ENCODE results near the gene ANKRD55.
"Not testable (repeated sequence)": the region's sequence is repeated elsewhere in the genome, so short reads cannot be mapped to it uniquely, and the experiment has no call there.

Gene ANKRD55

GRCh38 chr5:56206126-56206910 is 26.8 kb downstream of the ANKRD55 start:
- DNase-seq, result no peak

DNA sequence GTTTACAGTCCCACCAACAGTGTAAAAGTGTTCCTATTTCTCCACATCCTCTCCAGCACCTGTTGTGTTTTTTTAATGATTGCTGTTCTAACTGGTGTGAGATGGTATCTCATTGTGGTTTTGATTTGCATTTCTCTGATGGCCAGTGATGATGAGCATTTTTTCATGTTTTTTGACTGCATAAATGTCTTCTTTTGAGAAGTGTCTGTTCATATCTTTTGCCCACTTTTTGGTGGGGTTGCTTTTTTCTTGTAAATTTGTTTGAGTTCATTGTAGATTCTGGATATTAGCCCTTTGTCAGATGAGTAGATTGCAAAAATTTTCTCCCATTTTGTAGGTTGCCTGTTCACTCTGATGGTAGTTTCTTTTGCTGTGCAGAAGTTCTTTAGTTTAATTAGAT is 29.2 kb downstream of the ANKRD55 start:
- not testable (repeated sequence) for DNase-seq

DNA sequence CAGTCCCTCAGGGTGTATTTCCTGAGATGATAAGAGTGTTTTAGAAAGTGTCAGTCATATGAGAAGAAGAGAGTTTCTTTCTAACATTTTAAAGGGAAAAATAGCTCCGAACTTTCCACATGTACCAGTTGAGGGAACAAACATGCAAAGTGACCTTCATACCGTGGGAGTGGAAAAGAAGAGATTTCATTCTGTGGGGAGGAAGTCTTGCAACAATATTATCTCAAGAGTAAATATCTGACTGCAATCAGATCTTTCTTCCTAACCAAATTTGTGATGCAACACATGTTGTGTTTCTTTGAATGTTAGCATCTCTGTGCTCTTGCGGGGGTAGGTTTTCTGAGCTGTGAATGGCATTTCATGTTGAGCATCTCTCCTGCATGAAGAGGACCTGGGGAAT is 30.6 kb downstream of the ANKRD55 start:
- no peak for DNase-seq

- DNase-seq, result not testable (repeated sequence)
Observed at GRCh38 chr5:56201762-56202261, 31.3 kb downstream of the ANKRD55 start.

GRCh38 chr5:56200971-56201666 is 32.0 kb downstream of the ANKRD55 start:
- peak; percentile 1 for DNase-seq

GRCh38 chr5:56195016-56195415 is 38.1 kb downstream of the ANKRD55 start:
- no peak for DNase-seq

GRCh38 chr5:56192246-56192645 is 40.9 kb downstream of the ANKRD55 start:
- no peak for DNase-seq

GRCh38 chr5:56191656-56192055 is 41.5 kb downstream of the ANKRD55 start:
- no peak for DNase-seq

DNA sequence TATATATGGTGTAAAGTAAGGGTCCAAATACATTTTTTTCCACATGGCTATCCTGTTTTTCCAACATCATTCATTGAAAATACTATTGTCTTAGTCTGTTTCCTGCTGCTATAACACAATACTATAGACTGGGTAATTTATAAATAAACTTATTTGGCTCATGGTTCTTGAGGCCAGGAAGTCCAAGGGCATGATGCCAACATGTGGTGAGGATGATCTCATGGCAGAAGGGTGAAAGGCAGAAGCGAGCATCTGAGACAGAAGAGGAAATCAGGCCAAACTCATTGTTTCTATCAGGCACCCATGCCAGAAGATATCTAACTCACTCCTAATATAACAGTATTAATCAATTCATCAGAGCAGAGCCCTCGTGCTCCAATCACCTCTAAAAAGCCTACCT is 42.6 kb downstream of the ANKRD55 start:
- DNase-seq, result no peak

DNA sequence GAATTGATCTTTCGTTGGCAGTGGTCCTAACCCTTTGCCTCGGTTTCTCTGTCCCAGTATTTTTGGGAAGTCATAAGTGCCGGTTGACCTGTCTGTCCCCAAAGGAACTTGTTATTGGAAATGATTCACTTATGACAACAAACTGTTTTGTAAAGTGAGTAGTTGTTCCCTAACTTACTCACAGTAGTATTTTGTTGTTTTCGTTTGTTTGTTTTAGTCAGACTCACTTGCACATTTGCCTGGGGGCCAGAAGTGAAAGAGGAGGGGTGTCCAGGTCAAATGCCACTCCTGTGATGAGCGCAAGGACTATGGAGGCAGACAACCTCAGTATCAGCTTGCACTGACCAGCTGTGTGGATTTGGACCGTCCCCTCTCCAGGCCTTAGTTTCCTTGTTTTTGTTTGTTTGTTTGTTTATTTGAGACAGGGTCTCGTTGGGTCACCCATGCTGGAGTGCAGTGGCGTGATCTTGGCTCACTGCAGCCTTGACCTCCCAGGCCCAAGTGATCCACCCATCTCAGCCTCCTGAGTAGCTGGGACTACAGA is 47.3 kb downstream of the ANKRD55 start:
- no peak for DNase-seq

DNA sequence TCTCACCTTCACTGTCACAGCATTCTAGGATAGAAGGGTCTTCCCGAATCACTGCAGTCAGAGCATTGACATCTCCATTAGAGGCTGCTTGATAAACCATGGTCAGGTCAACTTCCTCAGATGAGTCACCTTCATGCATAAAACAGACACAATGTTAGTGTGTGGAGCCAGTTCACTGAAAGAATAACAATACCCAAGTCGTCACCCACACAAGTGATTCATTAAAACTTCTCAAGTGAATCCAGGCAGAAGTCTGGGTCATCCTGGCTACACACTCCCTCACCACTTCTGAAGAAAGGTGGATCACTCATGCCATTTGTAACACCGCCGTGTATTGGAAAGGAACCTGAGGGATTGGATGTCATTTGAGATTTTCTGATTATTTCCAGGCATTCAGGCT is 49.6 kb downstream of the ANKRD55 start:
- no peak for DNase-seq

- DNase-seq, result no peak
Observed at GRCh38 chr5:56179442-56179841, 53.7 kb downstream of the ANKRD55 start.

DNA sequence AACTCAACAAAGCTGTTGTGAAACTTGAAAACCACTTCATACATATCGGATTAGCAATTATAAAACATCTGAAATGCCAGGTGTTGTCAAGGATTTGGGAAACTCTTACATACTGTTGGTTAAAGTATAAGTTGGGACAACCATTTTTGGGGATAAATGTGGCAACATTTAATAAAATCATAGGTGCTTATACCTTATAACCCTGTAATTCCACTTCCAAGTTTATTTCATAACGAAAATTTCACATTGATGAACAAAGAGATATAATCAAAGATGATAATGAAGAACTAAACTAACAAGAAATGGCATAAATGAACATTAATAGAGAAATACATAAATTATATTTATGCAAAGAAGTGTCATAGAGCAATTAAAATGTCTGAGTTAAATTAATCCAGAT is 54.3 kb downstream of the ANKRD55 start:
- DNase-seq, result no peak

GRCh38 chr5:56176871-56177533 is 56.1 kb downstream of the ANKRD55 start:
- no peak for DNase-seq

GRCh38 chr5:56176155-56176798 is 56.9 kb downstream of the ANKRD55 start:
- DNase-seq, result no peak

- DNase-seq, result no peak
Observed at GRCh38 chr5:56175488-56175887, 57.6 kb downstream of the ANKRD55 start.

DNA sequence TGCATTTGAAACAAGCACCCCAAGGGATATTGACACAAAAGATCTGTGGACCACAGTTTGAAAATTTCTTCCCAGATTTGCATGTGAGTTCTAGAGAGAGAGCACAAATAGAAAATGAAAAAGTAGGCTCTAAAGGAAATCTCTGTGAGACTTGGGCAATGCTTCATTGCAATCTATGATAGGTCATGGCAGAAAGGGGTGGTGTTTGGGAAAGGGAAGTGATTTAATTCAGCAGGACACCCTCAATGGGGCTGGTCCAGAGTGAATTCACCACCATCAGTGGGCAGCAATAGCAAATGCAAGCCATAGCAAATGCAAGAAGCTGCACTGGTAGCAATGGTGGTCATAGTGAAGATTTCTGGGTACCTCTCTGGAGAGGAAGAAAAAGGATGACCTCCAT is 58.1 kb downstream of the ANKRD55 start:
- no peak for DNase-seq

- DNase-seq, result no peak
Observed at GRCh38 chr5:56172241-56172640, 60.9 kb downstream of the ANKRD55 start.

DNA sequence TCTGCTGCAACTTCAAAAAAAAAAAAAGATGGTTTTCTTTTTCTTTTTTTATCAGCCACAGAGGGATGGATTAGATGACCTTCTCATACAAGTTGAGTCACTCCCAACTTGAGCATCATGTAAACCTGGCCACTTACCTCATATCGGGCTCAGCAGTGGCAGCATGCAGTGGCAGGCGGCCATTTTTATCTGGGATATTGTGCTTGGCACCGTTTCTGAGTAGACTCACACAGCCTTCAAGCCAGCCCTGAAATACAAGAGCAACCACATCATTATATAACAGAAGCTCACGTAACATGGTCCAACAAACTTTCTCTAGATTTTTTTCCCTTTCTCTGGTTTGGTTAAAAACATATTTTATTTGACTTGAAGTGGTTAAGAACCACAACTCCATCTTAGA is 62.6 kb downstream of the ANKRD55 start:
- no peak for DNase-seq

DNA sequence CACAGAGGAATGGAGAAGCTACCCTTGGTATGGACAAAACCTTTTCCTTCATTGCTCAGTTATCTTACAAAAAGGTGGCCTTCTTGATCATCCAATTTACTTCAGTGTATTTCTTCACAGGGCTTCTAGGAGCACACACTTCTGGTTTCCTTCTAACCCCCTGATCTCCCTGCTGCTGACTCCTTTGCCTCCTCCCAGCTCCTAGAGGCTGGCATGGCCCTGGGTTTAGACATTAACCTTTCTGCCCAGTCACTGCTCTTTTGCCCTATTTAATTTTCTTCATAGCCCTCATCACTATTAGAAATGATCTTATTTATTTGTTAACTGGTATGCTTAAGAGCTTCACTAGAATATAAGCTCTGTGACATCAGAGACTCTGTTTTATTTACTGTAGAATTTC is 63.2 kb downstream of the ANKRD55 start:
- no peak for DNase-seq

DNA sequence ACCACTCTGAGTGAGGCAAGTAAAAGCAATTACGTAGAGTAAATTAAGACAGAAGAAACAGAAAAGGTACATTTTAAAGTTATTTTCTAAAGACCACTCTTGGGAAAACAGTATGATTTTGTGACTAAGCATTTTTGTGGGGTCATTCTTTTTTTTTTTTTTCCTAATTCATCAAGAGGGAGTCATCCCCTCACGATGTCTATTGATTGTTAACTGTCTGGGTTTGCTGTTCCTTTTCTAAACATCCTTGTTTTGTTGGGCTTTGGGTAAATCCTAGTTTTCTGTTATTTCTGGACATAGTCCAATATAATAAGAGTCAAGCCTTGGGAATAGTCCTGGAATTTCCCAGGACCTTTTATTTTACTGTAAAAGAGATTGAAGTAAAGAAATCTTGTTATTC is 63.8 kb downstream of the ANKRD55 start:
- DNase-seq, result no peak

DNA sequence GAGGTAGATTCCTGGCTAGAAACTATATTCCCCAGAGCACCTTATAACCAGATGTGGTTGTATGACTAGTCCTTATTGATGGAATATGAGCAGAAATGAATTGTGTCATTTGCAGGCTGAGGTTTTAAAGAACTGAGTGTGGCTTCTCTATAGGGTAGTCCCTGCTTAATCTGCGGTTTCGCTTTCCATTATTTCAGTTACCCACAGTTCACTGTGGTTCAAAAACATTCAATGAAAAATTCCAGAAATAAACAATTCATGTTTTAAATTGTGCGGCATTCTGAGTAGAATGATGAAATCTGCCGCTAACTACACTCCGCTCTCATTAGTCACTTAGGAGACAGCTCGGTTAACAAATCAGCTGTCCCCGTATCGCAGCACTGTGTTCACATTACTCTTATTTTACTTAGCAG is 65.1 kb downstream of the ANKRD55 start:
- DNase-seq, result no peak

- no peak for DNase-seq
Observed at GRCh38 chr5:56167519-56167918, 65.6 kb downstream of the ANKRD55 start.

Data from NCI-H2227 treated with DMSO at 0.1 percent for 48 hours (cell line).